ENCODE data around the gene MYRIP. TPM values are rescaled to one million over a fixed set of nuclear protein-coding genes. Genes with fewer than 3 reads are reported as not detected.

Gene MYRIP
- polyA plus RNA-seq, 1 of the 3 experiments (the other 2 are of a cell fraction) = 1.2 TPM

- POLR2A ChIA-PET = no interaction called here
- no peaks in the 10 kb centered on the region for H3F3A ChIP-seq (replicated peaks; ENCODE audit: insufficient read depth)
- no peaks in the 10 kb centered on the region for H3K9me3 ChIP-seq
- TF ChIP-seq CTCF (IDR thresholded peaks at IDR 0.05) (no peak), FOXJ3 (CRISPR knock-in tag; IDR thresholded peaks at IDR 0.05) (no peak), TCF12 (IDR thresholded peaks at IDR 0.05) (no peak), PBX3 (IDR thresholded peaks at IDR 0.05) (no peak), NFIC (IDR thresholded peaks at IDR 0.05; ENCODE audit: borderline replicate concordance) (no peak), IRF3 (IDR thresholded peaks at IDR 0.05; ENCODE audit: low read depth, low read length) (no peak), RFX5 (IDR thresholded peaks at IDR 0.05; ENCODE audit: low read length) (no peak), FOSL2 (IDR thresholded peaks at IDR 0.05; ENCODE audit: borderline replicate concordance, low read depth) (no peak)
- CTCF ChIA-PET = interaction anchor here (0.9 to 3.4 kb wide), 5 partner anchors 9 to 446 kb away, joined by 3 to 24 read pairs (median 7); no protein-coding TSS in a partner anchor
- H3K27ac ChIP-seq (ENCODE audit: low read depth in 2 of 2, low read length in 1 of 2) = no peak overlapping the region
- H4K20me1 ChIP-seq (ENCODE audit: insufficient read depth) = no peaks in the 10 kb centered on the region
- H3K79me2 ChIP-seq (ENCODE audit: insufficient read depth) = no peaks in the 10 kb centered on the region
- H3K27me3 ChIP-seq (ENCODE audit: insufficient read depth) = no peaks in the 10 kb centered on the region
- no peak overlapping the region for H3K4me2 ChIP-seq
- no peaks in the 10 kb centered on the region for H3K4me1 ChIP-seq (ENCODE audit: control insufficient read depth in 1 of 2, insufficient read depth in 2 of 2, low read depth in 1 of 2, low read length in 1 of 2)
- no peak overlapping the region for H3K9ac ChIP-seq
- H3K4me3 ChIP-seq (ENCODE audit: low read depth in 2 of 2, low read length in 1 of 2) = no peak overlapping the region
- H3K36me3 ChIP-seq (replicated peaks in 1 of 2; ENCODE audit: control insufficient read depth in 1 of 2, insufficient read depth in 2 of 2, low read length in 1 of 2) = no peaks in the 10 kb centered on the region
- no peaks in the 10 kb centered on the region for H3K9me2 ChIP-seq
- DNase-seq = no peak
- WGBS (ENCODE audit: low lambda C conversion rate) = 75% methylated on average over 1 of the region's 1 CpG
- H2AFZ ChIP-seq (ENCODE audit: low read depth) = no peak overlapping the region
These were observed 361.0 kb downstream of the MYRIP start for GRCh38 chr3:40170395-40170794.

- no peak for DNase-seq
- ChIA-PET CTCF (interaction anchor here (0.6 to 3.1 kb wide), 7 partner anchors 9 to 631 kb away, joined by 3 to 8 read pairs (median 5); no protein-coding TSS in a partner anchor), POLR2A (no interaction called here)
- 39% methylated on average over 1 of the region's 1 CpG for WGBS (ENCODE audit: low lambda C conversion rate)
- no peaks in the 10 kb centered on the region for H3F3A ChIP-seq (replicated peaks; ENCODE audit: insufficient read depth)
- H3K36me3 ChIP-seq (replicated peaks in 1 of 2; ENCODE audit: control insufficient read depth in 1 of 2, insufficient read depth in 2 of 2, low read length in 1 of 2) = no peaks in the 10 kb centered on the region
- H3K4me3 ChIP-seq (ENCODE audit: low read depth in 2 of 2, low read length in 1 of 2) = no peak overlapping the region
- no peaks in the 10 kb centered on the region for H3K79me2 ChIP-seq (ENCODE audit: insufficient read depth)
- no peak overlapping the region for H3K9ac ChIP-seq
- H3K9me3 ChIP-seq = no peaks in the 10 kb centered on the region
- H3K4me2 ChIP-seq = no peak overlapping the region
- H4K20me1 ChIP-seq (ENCODE audit: insufficient read depth) = no peaks in the 10 kb centered on the region
- H2AFZ ChIP-seq (ENCODE audit: low read depth) = no peak overlapping the region
- no peaks in the 10 kb centered on the region for H3K27me3 ChIP-seq (ENCODE audit: insufficient read depth)
- H3K4me1 ChIP-seq (ENCODE audit: control insufficient read depth in 1 of 2, insufficient read depth in 2 of 2, low read depth in 1 of 2, low read length in 1 of 2) = no peaks in the 10 kb centered on the region
- no peaks in the 10 kb centered on the region for H3K9me2 ChIP-seq
- H3K27ac ChIP-seq (ENCODE audit: low read depth in 2 of 2, low read length in 1 of 2) = no peak overlapping the region
- TF ChIP-seq EZH2phosphoT487 (IDR thresholded peaks at IDR 0.05; ENCODE audit: borderline replicate concordance, low read depth) = no peak
- TF ChIP-seq TCF12 (IDR thresholded peaks at IDR 0.05) = no peak
- no peak for TF ChIP-seq MXI1 (IDR thresholded peaks at IDR 0.05; ENCODE audit: low read depth, low read length)
- TF ChIP-seq ELF1 (IDR thresholded peaks at IDR 0.05) = no peak
- TF ChIP-seq CHD2 (IDR thresholded peaks at IDR 0.05; ENCODE audit: low read length, partially characterized antibody) = no peak
- TF ChIP-seq USF1 (IDR thresholded peaks at IDR 0.05; ENCODE audit: borderline replicate concordance, low read depth) = no peak
- no peak for TF ChIP-seq PBX3 (IDR thresholded peaks at IDR 0.05)
- no peak for TF ChIP-seq SMC3 (IDR thresholded peaks at IDR 0.05; ENCODE audit: low read depth, low read length)
- TF ChIP-seq RXRA (IDR thresholded peaks at IDR 0.05; ENCODE audit: borderline replicate concordance, low read depth) = no peak
- no peak for TF ChIP-seq MAX (IDR thresholded peaks at IDR 0.05; ENCODE audit: low read depth)
- TF ChIP-seq TEAD4 (IDR thresholded peaks at IDR 0.05; ENCODE audit: borderline replicate concordance, insufficient read depth) = no peak
- no peak for TF ChIP-seq NRF1 (IDR thresholded peaks at IDR 0.05; ENCODE audit: low read depth, low read length)
- no peak for TF ChIP-seq SIN3A (IDR thresholded peaks at IDR 0.05; ENCODE audit: borderline replicate concordance, low read depth, low read length)
- TF ChIP-seq USF2 (IDR thresholded peaks at IDR 0.05; ENCODE audit: borderline replicate concordance, low read depth, low read length) = no peak
These were observed 363.2 kb downstream of the MYRIP start for GRCh38 chr3:40172560-40172959.

Data from SK-N-SH (cell line).